K562 (cell line): Measurements from ENCODE around the gene CIB1. TPM values are rescaled to one million over a fixed set of nuclear protein-coding genes. Genes with fewer than 3 reads are reported as not detected.
A peak's percentile ranks its signal among the peaks of the same experiment; 100 is the strongest.

Source experiments
- ATAC-seq: fragments of 200-7000 bp; cut with Tn5 transposase; 3 replicates; pipeline ENCODE4 v1.9.1; 2020; ENCODE audit warnings: moderate library complexity
- BruUV-seq: library from RNA; stranded (reverse); fragments of 400-500 nt; replicated peaks from 2 replicates; lab custom pipeline; 2021; lab: Mats Ljungman, UMichigan
- CTCF ChIA-PET: fragments of 300-600 bp; formaldehyde crosslinking; extraction: SDS; loops from one replicate; lab custom pipeline; 2021; ENCODE audit warnings: low intra/inter-chr PET ratio; lab: Yijun Ruan, JAX
- POLR2A ChIA-PET: fragments of 300-600, 350-650 bp; sonication (Branson Sonifier 250); formaldehyde crosslinking; extraction: SDS; loops from one replicate; lab custom pipeline; 2021; ENCODE audit warnings: antibody characterized with exemption, inconsistent platforms; lab: Yijun Ruan, JAX
- DNase-seq, 4 experiments: peaks; one replicate each; pipeline versions ENCODE4 v3.0.0 to v3.0.0-alpha.2; 2011 to 2018; ENCODE audit warnings: low spot score in 3 of 4, mixed read lengths in 3 of 4; ENCODE audit errors: extremely low read depth in 1 of 4
- FAIRE-seq: peaks from 2 replicates; lab custom pipeline; 2011; peaks lifted over from hg19 to GRCh38; lab: Jason Lieb, UNC
- H2AFZ ChIP-seq: 2 replicates; pipeline ENCODE4 v1.6.0; 2011; ENCODE audit warnings: low read depth, low read length, control low read depth, inconsistent platforms
- H3K27ac ChIP-seq: fragments of 200-600 bp; 3 replicates; pipeline ENCODE4 v1.8.0; 2011; ENCODE audit warnings: low read depth, mild to moderate bottlenecking, control low read depth, inconsistent platforms, low read length, moderate library complexity, mixed read lengths; ENCODE audit errors: extremely low read depth
- H3K27me3 ChIP-seq, 2 experiments: fragments of 300-600 bp in 1 of 2; 2 replicates in 1 of 2; 3 replicates in 1 of 2; pipeline versions ENCODE4 v1.6.0 to v1.8.0; 2011; ENCODE audit warnings: inconsistent platforms in 2 of 2, low read length in 2 of 2, mild to moderate bottlenecking in 1 of 2, mixed read lengths in 1 of 2, moderate library complexity in 1 of 2; ENCODE audit not compliant: control insufficient read depth in 2 of 2, insufficient read depth in 2 of 2
- H3K36me3 ChIP-seq: fragments of 300-600 bp; 3 replicates; pipeline ENCODE4 v1.8.0; 2011; ENCODE audit warnings: mild to moderate bottlenecking, low read length, inconsistent platforms; ENCODE audit not compliant: control insufficient read depth, insufficient read depth
- H3K4me1 ChIP-seq, 2 experiments: fragments of 200-600 bp in 1 of 2; replicated peaks in 1 of 2; 2 replicates in 1 of 2; 3 replicates in 1 of 2; pipeline versions ENCODE4 v1.5.1 to v1.8.0; 2011; ENCODE audit warnings: inconsistent platforms in 2 of 2, low read length in 2 of 2, mild to moderate bottlenecking in 1 of 2, mixed read lengths in 1 of 2, moderate library complexity in 1 of 2; ENCODE audit not compliant: control insufficient read depth in 2 of 2, insufficient read depth in 2 of 2
- H3K4me2 ChIP-seq: 2 replicates; pipeline ENCODE4 v1.6.1; 2011; ENCODE audit warnings: low read length, control low read depth, inconsistent platforms, mixed read lengths; ENCODE audit not compliant: insufficient read depth
- H3K4me3 ChIP-seq: fragments of 200-600 bp; sonication (generic), shearing (Covaris generic); 2 replicates; pipeline ENCODE4 v1.5.1; 2016; ENCODE audit warnings: control low read depth, inconsistent platforms
- H3K79me2 ChIP-seq: fragments of 200-600 bp; 3 replicates; pipeline ENCODE4 v1.8.0; 2011; ENCODE audit warnings: low read length, inconsistent platforms; ENCODE audit not compliant: control insufficient read depth, insufficient read depth
- H3K9ac ChIP-seq, 2 experiments: 2 replicates each; pipeline versions ENCODE4 v1.6.0 to v1.6.1; 2011; ENCODE audit warnings: low read depth in 2 of 2, low read length in 2 of 2, control low read depth in 1 of 2, inconsistent platforms in 1 of 2, mild to moderate bottlenecking in 1 of 2, mixed read lengths in 1 of 2; ENCODE audit not compliant: insufficient read depth in 1 of 2
- H3K9me1 ChIP-seq: one replicate; pipeline ENCODE4 v1.6.0; 2011; ENCODE audit warnings: inconsistent platforms, mild to moderate bottlenecking, low read length, moderate library complexity; ENCODE audit not compliant: control insufficient read depth, insufficient read depth
- H3K9me3 ChIP-seq: replicated peaks from 2 replicates; pipeline ENCODE4 v1.5.1; 2011; ENCODE audit warnings: low read depth, low read length, inconsistent platforms; ENCODE audit not compliant: control insufficient read depth, insufficient read depth
- H4K20me1 ChIP-seq: replicated peaks from 2 replicates; pipeline ENCODE4 v1.6.1; 2011; ENCODE audit warnings: low read length, inconsistent platforms, mixed read lengths; ENCODE audit not compliant: control insufficient read depth, insufficient read depth
- ATF1 ChIP-seq, 2 experiments: fragments of 450-650 bp in 1 of 2; IDR thresholded peaks; 2 replicates each; pipeline ENCODE4 v1.6.1; 2016; ENCODE audit warnings: missing compliant biosample characterization in 1 of 2, missing genetic modification characterization in 1 of 2
- CREB1 ChIP-seq, 2 experiments: sonication (generic) in 1 of 2; formaldehyde crosslinking in 1 of 2; IDR thresholded peaks; 2 replicates each; pipeline versions ENCODE4 v1.6.1 to v1.8.0; 2012 to 2022; ENCODE audit warnings: inconsistent platforms in 1 of 2, mild to moderate bottlenecking in 1 of 2, missing genetic modification reagents in 1 of 2, moderate library complexity in 1 of 2
- E4F1 ChIP-seq: fragments of 250-450 bp; sonication (Bioruptor Pico); IDR thresholded peaks from 2 replicates; pipeline ENCODE4 v1.5.0; 2021; ENCODE audit warnings: mild to moderate bottlenecking, borderline replicate concordance
- MITF ChIP-seq: IDR thresholded peaks from 2 replicates; pipeline ENCODE4 v1.6.1; 2014; ENCODE audit warnings: antibody characterized with exemption
- RB1 ChIP-seq: fragments of 450-650 bp; IDR thresholded peaks from 2 replicates; pipeline ENCODE4 v1.6.1; 2017; ENCODE audit warnings: low read depth, mild to moderate bottlenecking
- SMAD2 ChIP-seq: fragments of 150-350 bp; IDR thresholded peaks from 2 replicates; pipeline ENCODE4 v1.6.1; 2014; ENCODE audit warnings: low read depth, mild to moderate bottlenecking, low read length
- USF2 ChIP-seq: sonication (generic); formaldehyde crosslinking; IDR thresholded peaks from 2 replicates; pipeline ENCODE4 v1.5.0; 2020; ENCODE audit warnings: missing genetic modification reagents
- WHSC1 ChIP-seq: IDR thresholded peaks from one replicate; pipeline ENCODE4 v1.6.1; 2012; ENCODE audit warnings: low read length, control low read depth, inconsistent platforms
- ZFP30 ChIP-seq: fragments of 250-450 bp; sonication (Bioruptor Pico); IDR thresholded peaks from 2 replicates; pipeline ENCODE4 v1.8.0; 2022; ENCODE audit warnings: moderate library complexity, mild to moderate bottlenecking, inconsistent platforms, borderline replicate concordance
- WGBS: fragments of 100-300 bp; shearing (Covaris generic); methylation state at CpG from one replicate; pipeline ENCODE4 v1.1.6; 2016; ENCODE audit warnings: low coverage, mixed read lengths; ENCODE audit not compliant: insufficient coverage; ENCODE audit errors: missing lambda C conversion rate; 5-methylcytosine and 5-hydroxymethylcytosine counted together
- in situ Hi-C: fragments of 300-500 bp; cut with MboI; formaldehyde crosslinking; loops from 4 replicates; pipeline ENCODE4 v1.15.0; 2018; ENCODE audit warnings: inconsistent platforms, mixed read lengths
- intact Hi-C: fragments of 100-400 bp; cut with micrococcal nuclease; formaldehyde crosslinking; loops from 2 replicates; pipeline ENCODE4 v1.14.2; 2022
- polyA plus RNA-seq, 8 experiments: library from polyadenylated mRNA; depleted of rRNA in 4 of 8; stranded (reverse) in 5 of 8; unstranded in 3 of 8; fragments of >200 nt; fragmentation: Nextera tagmentation in 2 of 8; fragmentation: Illumina TruSeq in 1 of 8; extraction: Ambion mirVana in 2 of 8; extraction: Trizol in 1 of 8; gene quantifications; 2 replicates each; pipeline versions ENCODE4 v1.2.1 to v1.2.3, GENCODE V29; 2011 to 2014; ENCODE audit warnings: inconsistent platforms in 1 of 8, missing spikeins in 1 of 8
- total RNA-seq, 7 experiments: library from RNA; depleted of rRNA in 6 of 7; stranded (reverse); fragments of >200 nt in 6 of 7; fragmentation: Illumina TruSeq in 2 of 7; extraction: Trizol in 2 of 7; gene quantifications; 2 replicates each; pipeline versions ENCODE4 v1.2.1 to v1.2.3, GENCODE V29; 2011 to 2021; ENCODE audit warnings: low replicate concordance in 1 of 7

Gene CIB1
- total and polyA plus RNA-seq, 9 of the 15 experiments (the other 6 are each of a cell fraction or from before 2014, with no cell fraction given): 14.9 to 136 (median 64.5) TPM

- intact Hi-C loops: no loop called here
- H3K9me3 ChIP-seq: no peaks in the 10 kb centered on the region
- H2AFZ ChIP-seq: no peak overlapping the region
- 0 out of 2 replicates have a peak, but pooled peaks cover 4% of the 10 kb centered on the region for H4K20me1 ChIP-seq
- H3K4me1 ChIP-seq: peaks cover 37 to 45% of the 10 kb centered on the region in 2 experiments
- ATAC-seq: no peak
- H3K27me3 ChIP-seq: no peaks in the 10 kb centered on the region
- no peaks in the 10 kb centered on the region for H3K9me1 ChIP-seq
- no peak overlapping the region for H3K4me3 ChIP-seq
- no peak for TF ChIP-seq RB1
- TF ChIP-seq ATF1 (CRISPR knock-in tag; IDR thresholded peaks at IDR 0.05): no peak
- TF ChIP-seq ATF1 (tag; IDR thresholded peaks at IDR 0.05): no peak
- no peak for TF ChIP-seq MITF
- TF ChIP-seq USF2: no peak
- TF ChIP-seq SMAD2: no peak
- no peak for TF ChIP-seq CREB1 (IDR thresholded peaks at IDR 0.05)
- no peak for TF ChIP-seq CREB1 (CRISPR knock-in tag; IDR thresholded peaks at IDR 0.05)
- TF ChIP-seq WHSC1: no peak
- no peak for TF ChIP-seq ZFP30 (CRISPR knock-in tag)
- TF ChIP-seq E4F1 (CRISPR knock-in tag): no peak
- TF ChIP-seq, all 486 proteins: peak for 0
- no peak for DNase-seq
- in situ Hi-C loops: no loop called here
- Histone ChIP-seq H3K27ac (peak overlapping the region; percentile 26; the same call in 1 of the 3 replicates), H3K9ac (peak overlapping the region in 1 of 2 experiments; percentile 80; a peak in 3 of 4 replicates), H3K36me3 (peaks cover 41% of the 10 kb centered on the region; the same call in 2 of the 3 replicates), H3K4me2 (no peak overlapping the region), H3K79me2 (peaks cover 72% of the 10 kb centered on the region)
- 58% methylated on average over 3 of the region's 3 CpGs for WGBS
- CTCF ChIA-PET: no interaction called here
- BruUV-seq: no TSS peak
- POLR2A ChIA-PET: interaction anchor here (0.5 to 3.7 kb wide), 5 partner anchors 9 to 680 kb away, joined by 3 to 24 read pairs (median 3); partner anchors contain the start of gene SEMA4B
- FAIRE-seq: no peak
Measured at GRCh38 chr15:90191344-90191687, 42.4 kb downstream of the CIB1 start.
